Measurements from ENCODE around the gene CCDC195. TPM values are rescaled to one million over a fixed set of nuclear protein-coding genes. Genes with fewer than 3 reads are reported as not detected.

Gene CCDC195
- total and polyA plus RNA-seq, 2 of the 4 experiments (the other 2 are of a cell fraction) = not detected

DNA sequence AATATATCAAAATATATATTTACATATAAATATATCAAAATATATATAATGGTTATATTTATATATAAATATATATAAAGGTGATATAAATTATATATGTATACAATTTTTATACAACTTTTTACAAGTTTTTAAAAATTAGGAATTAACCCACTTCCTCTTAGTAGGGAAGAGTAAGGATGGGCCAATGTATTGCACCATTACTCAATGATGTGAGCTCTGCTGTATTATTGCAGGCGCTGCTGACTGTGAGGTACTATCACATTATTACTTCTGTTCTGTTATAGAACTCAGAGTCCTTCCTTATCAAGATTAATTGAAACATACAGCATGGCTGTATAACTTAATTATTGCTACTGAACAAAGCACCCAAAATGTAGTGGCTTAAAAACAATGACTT is 46.0 kb downstream of the CCDC195 start:
- Histone ChIP-seq H4K5ac (ENCODE audit: low read depth, low read length) (no peak overlapping the region), H2AK5ac (ENCODE audit: low read depth, low read length) (no peak overlapping the region), H3K79me1 (ENCODE audit: low read depth in 1 of 2, low read length in 2 of 2) (no peaks in the 10 kb centered on the region), H2BK15ac (ENCODE audit: low read depth, low read length) (no peak overlapping the region), H3K56ac (ENCODE audit: extremely low read depth, insufficient read depth, low read length) (no peak overlapping the region), H4K8ac (ENCODE audit: low read depth in 2 of 2, low read length in 2 of 2) (no peak overlapping the region), H4K20me1 (ENCODE audit: insufficient read depth, low read length) (no peaks in the 10 kb centered on the region), H2BK20ac (ENCODE audit: low read depth, low read length) (no peak overlapping the region), H2BK120ac (ENCODE audit: low read depth, low read length) (no peak overlapping the region), H3K4me3 (ENCODE audit: insufficient read depth, low read depth, low read length) (no peak overlapping the region), H3K9me1 (ENCODE audit: insufficient read depth, low read length) (no peaks in the 10 kb centered on the region), H2BK5ac (ENCODE audit: low read depth, low read length, poor library complexity, severe bottlenecking) (no peak overlapping the region), H4K91ac (ENCODE audit: insufficient read depth, low read depth, low read length) (no peak overlapping the region), H2AK9ac (replicated peaks; ENCODE audit: low read depth, low read length, poor library complexity) (no peak overlapping the region), H3K14ac (replicated peaks; ENCODE audit: low read depth, low read length) (no peak overlapping the region), H3K4ac (ENCODE audit: low read depth, low read length) (no peak overlapping the region), H3K27ac (ENCODE audit: insufficient read depth, low read length) (no peak overlapping the region), H3K27me3 (ENCODE audit: control insufficient read depth, insufficient read depth, low read length) (no peaks in the 10 kb centered on the region), H3K23ac (ENCODE audit: low read depth, low read length) (no peak overlapping the region), H3K18ac (ENCODE audit: low read depth, low read length) (no peak overlapping the region), H3K9ac (ENCODE audit: low read depth, low read length) (no peak overlapping the region), H3K4me1 (ENCODE audit: control insufficient read depth, insufficient read depth, low read length) (no peaks in the 10 kb centered on the region), H3K36me3 (ENCODE audit: control insufficient read depth, insufficient read depth, low read length) (no peaks in the 10 kb centered on the region), H3K4me2 (ENCODE audit: low read depth, low read length) (no peak overlapping the region), H3K9me3 (ENCODE audit: control insufficient read depth, insufficient read depth, low read length) (no peaks in the 10 kb centered on the region), H2AFZ (replicated peaks; ENCODE audit: low read length, poor library complexity) (no peak overlapping the region)
- no TSS peak for BruUV-seq (replicated peaks)
- in situ Hi-C loops (cut with MboI; ENCODE audit: low sequenced_read_pairs) (no loop called here), intact Hi-C loops (cut with micrococcal nuclease) (no loop called here), dilution Hi-C loops (cut with HindIII; ENCODE audit: low sequenced_read_pairs, unreplicated experiment) (no loop called here)
- POLR2A ChIA-PET (ENCODE audit: unreplicated experiment) = no interaction called here
- ATAC-seq (ENCODE audit: low read depth) (no peak), DNase-seq (no peak)
- WGBS, 2 experiments (ENCODE audit: extremely low coverage in 2 of 2, insufficient read length in 1 of 2) = no CpG with 5 or more reads among the region's 1 CpG
- TF ChIP-seq RAD21 (IDR thresholded peaks at IDR 0.05; ENCODE audit: low read length) (no peak), RFX5 (IDR thresholded peaks at IDR 0.05; ENCODE audit: low read depth, low read length) (no peak), POLR2A (IDR thresholded peaks at IDR 0.05; ENCODE audit: low read depth, low read length) (no peak), RCOR1 (IDR thresholded peaks at IDR 0.05; ENCODE audit: insufficient replicate concordance, low read length) (no peak), MAFK (IDR thresholded peaks at IDR 0.05; ENCODE audit: low read depth, low read length) (no peak), MAZ (IDR thresholded peaks at IDR 0.05; ENCODE audit: borderline replicate concordance, low read depth, low read length) (no peak), MXI1 (IDR thresholded peaks at IDR 0.05; ENCODE audit: borderline replicate concordance, low read depth, low read length) (no peak), FOS (IDR thresholded peaks at IDR 0.05; ENCODE audit: low read depth, low read length) (no peak), NFE2L2 (IDR thresholded peaks at IDR 0.05; ENCODE audit: low read depth, low read length) (no peak), SMC3 (IDR thresholded peaks at IDR 0.05; ENCODE audit: low read depth, low read length) (no peak), CEBPB (IDR thresholded peaks at IDR 0.05; ENCODE audit: low read depth, low read length) (no peak), CHD1 (IDR thresholded peaks at IDR 0.05; ENCODE audit: low read depth, low read length) (no peak), BHLHE40 (IDR thresholded peaks at IDR 0.05; ENCODE audit: low read depth, low read length) (no peak)
- TF ChIP-seq, protein P1, sequence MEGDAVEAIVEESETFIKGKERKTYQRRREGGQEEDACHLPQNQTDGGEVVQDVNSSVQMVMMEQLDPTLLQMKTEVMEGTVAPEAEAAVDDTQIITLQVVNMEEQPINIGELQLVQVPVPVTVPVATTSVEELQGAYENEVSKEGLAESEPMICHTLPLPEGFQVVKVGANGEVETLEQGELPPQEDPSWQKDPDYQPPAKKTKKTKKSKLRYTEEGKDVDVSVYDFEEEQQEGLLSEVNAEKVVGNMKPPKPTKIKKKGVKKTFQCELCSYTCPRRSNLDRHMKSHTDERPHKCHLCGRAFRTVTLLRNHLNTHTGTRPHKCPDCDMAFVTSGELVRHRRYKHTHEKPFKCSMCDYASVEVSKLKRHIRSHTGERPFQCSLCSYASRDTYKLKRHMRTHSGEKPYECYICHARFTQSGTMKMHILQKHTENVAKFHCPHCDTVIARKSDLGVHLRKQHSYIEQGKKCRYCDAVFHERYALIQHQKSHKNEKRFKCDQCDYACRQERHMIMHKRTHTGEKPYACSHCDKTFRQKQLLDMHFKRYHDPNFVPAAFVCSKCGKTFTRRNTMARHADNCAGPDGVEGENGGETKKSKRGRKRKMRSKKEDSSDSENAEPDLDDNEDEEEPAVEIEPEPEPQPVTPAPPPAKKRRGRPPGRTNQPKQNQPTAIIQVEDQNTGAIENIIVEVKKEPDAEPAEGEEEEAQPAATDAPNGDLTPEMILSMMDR (conservative IDR thresholded peaks at IDR 0.05; ENCODE audit: low read depth, low read length) = no peak
- TF ChIP-seq, protein P2, sequence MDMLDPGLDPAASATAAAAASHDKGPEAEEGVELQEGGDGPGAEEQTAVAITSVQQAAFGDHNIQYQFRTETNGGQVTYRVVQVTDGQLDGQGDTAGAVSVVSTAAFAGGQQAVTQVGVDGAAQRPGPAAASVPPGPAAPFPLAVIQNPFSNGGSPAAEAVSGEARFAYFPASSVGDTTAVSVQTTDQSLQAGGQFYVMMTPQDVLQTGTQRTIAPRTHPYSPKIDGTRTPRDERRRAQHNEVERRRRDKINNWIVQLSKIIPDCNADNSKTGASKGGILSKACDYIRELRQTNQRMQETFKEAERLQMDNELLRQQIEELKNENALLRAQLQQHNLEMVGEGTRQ (IDR thresholded peaks at IDR 0.05; ENCODE audit: low read depth, low read length) = no peak
- TF ChIP-seq, protein P3, sequence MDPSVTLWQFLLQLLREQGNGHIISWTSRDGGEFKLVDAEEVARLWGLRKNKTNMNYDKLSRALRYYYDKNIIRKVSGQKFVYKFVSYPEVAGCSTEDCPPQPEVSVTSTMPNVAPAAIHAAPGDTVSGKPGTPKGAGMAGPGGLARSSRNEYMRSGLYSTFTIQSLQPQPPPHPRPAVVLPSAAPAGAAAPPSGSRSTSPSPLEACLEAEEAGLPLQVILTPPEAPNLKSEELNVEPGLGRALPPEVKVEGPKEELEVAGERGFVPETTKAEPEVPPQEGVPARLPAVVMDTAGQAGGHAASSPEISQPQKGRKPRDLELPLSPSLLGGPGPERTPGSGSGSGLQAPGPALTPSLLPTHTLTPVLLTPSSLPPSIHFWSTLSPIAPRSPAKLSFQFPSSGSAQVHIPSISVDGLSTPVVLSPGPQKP (IDR thresholded peaks at IDR 0.05; ENCODE audit: borderline replicate concordance, low read depth, low read length) = no peak
- CTCF ChIA-PET = no interaction called here

Data from IMR-90 (cell line).